ENCODE data around the gene MYO5A. TPM values are rescaled to one million over a fixed set of nuclear protein-coding genes. Genes with fewer than 3 reads are reported as not detected.

Gene MYO5A
- total RNA-seq, 1 donor from 2014 or later = 41.0 TPM

GRCh38 chr15:52407374-52407773 is 121.3 kb downstream of the MYO5A start:
- H3K4me1 Mint-ChIP-seq (ENCODE audit: low read depth) = peaks cover 7% of the 10 kb centered on the region
- H3K27me3 Mint-ChIP-seq (ENCODE audit: low read depth) = no peaks in the 10 kb centered on the region
- no peak overlapping the region for H3K4me3 Mint-ChIP-seq (ENCODE audit: unreplicated experiment)
- DNase-seq (ENCODE audit: low spot score) = no peak
- no peak for TF ChIP-seq CTCF (IDR thresholded peaks at IDR 0.05)
- H3K9me3 Mint-ChIP-seq (ENCODE audit: low read depth) = no peaks in the 10 kb centered on the region
- peaks cover 11% of the 10 kb centered on the region for H3K36me3 Mint-ChIP-seq (ENCODE audit: low read depth)
- H3K27ac Mint-ChIP-seq (ENCODE audit: unreplicated experiment) = no peak overlapping the region

- no peaks in the 10 kb centered on the region for H3K27me3 Mint-ChIP-seq (ENCODE audit: low read depth)
- TF ChIP-seq CTCF (IDR thresholded peaks at IDR 0.05) = no peak
- no peaks in the 10 kb centered on the region for H3K9me3 Mint-ChIP-seq (ENCODE audit: low read depth)
- peaks cover 11% of the 10 kb centered on the region for H3K36me3 Mint-ChIP-seq (ENCODE audit: low read depth)
- DNase-seq (ENCODE audit: low spot score) = no peak
- H3K27ac Mint-ChIP-seq (ENCODE audit: unreplicated experiment) = no peak overlapping the region
- H3K4me1 Mint-ChIP-seq (ENCODE audit: low read depth) = peaks cover 7% of the 10 kb centered on the region
- H3K4me3 Mint-ChIP-seq (ENCODE audit: unreplicated experiment) = no peak overlapping the region
These were observed 122.1 kb downstream of the MYO5A start for GRCh38 chr15:52406601-52407000.

- Mint-ChIP-seq H3K4me3 (ENCODE audit: unreplicated experiment) (no peak overlapping the region), H3K27ac (ENCODE audit: unreplicated experiment) (no peak overlapping the region), H3K27me3 (ENCODE audit: low read depth) (no peaks in the 10 kb centered on the region), H3K4me1 (ENCODE audit: low read depth) (peaks cover 7% of the 10 kb centered on the region), H3K36me3 (ENCODE audit: low read depth) (peaks cover 11% of the 10 kb centered on the region), H3K9me3 (ENCODE audit: low read depth) (no peaks in the 10 kb centered on the region)
- TF ChIP-seq CTCF (IDR thresholded peaks at IDR 0.05) = no peak
- DNase-seq (ENCODE audit: low spot score) = no peak
These were observed 122.8 kb downstream of the MYO5A start for GRCh38 chr15:52405856-52406255.

- Mint-ChIP-seq H3K9me3 (ENCODE audit: low read depth) (no peaks in the 10 kb centered on the region), H3K27me3 (ENCODE audit: low read depth) (no peaks in the 10 kb centered on the region), H3K4me3 (ENCODE audit: unreplicated experiment) (no peak overlapping the region), H3K36me3 (ENCODE audit: low read depth) (peaks cover 9% of the 10 kb centered on the region), H3K4me1 (ENCODE audit: low read depth) (peaks cover 10% of the 10 kb centered on the region), H3K27ac (ENCODE audit: unreplicated experiment) (no peak overlapping the region)
- no peak for DNase-seq (ENCODE audit: low spot score)
- no peak for TF ChIP-seq CTCF (IDR thresholded peaks at IDR 0.05)
These were observed 131.6 kb downstream of the MYO5A start for GRCh38 chr15:52397118-52397517.

- no peak for DNase-seq (ENCODE audit: low spot score)
- Mint-ChIP-seq H3K27ac (ENCODE audit: unreplicated experiment) (no peak overlapping the region), H3K36me3 (ENCODE audit: low read depth) (peaks cover 16% of the 10 kb centered on the region), H3K9me3 (ENCODE audit: low read depth) (no peaks in the 10 kb centered on the region), H3K4me3 (ENCODE audit: unreplicated experiment) (no peak overlapping the region), H3K4me1 (ENCODE audit: low read depth) (peaks cover 15% of the 10 kb centered on the region), H3K27me3 (ENCODE audit: low read depth) (no peaks in the 10 kb centered on the region)
- TF ChIP-seq CTCF (IDR thresholded peaks at IDR 0.05) = no peak
These were observed 134.6 kb downstream of the MYO5A start for GRCh38 chr15:52394118-52394517.
